Astrocyte (in vitro differentiated cells and primary cell): ENCODE data around the gene MAPKAPK5. TPM values are rescaled to one million over a fixed set of nuclear protein-coding genes. Genes with fewer than 3 reads are reported as not detected.
"Not testable (repeated sequence)": the region's sequence is repeated elsewhere in the genome, so short reads cannot be mapped to it uniquely, and the experiment has no call there.

Experiments
- DNase-seq: peaks from one replicate; pipeline ENCODE4 v3.0.0-alpha.2; 2010; ENCODE audit warnings: low read depth
- FAIRE-seq: peaks from 2 replicates; lab custom pipeline; 2011; peaks lifted over from hg19 to GRCh38; lab: Jason Lieb, UNC
- H2AFZ ChIP-seq: 2 replicates; pipeline ENCODE4 v1.6.0; 2012; ENCODE audit warnings: low read depth, low read length, inconsistent platforms
- H3K27ac ChIP-seq: 2 replicates; pipeline ENCODE4 v1.5.1; 2011; ENCODE audit warnings: low read depth, low read length, inconsistent platforms
- H3K27me3 ChIP-seq: 2 replicates; pipeline ENCODE4 v1.6.0; 2011; ENCODE audit warnings: low read length, inconsistent platforms; ENCODE audit not compliant: insufficient read depth
- H3K36me3 ChIP-seq: 2 replicates; pipeline ENCODE4 v1.5.1; 2011; ENCODE audit warnings: low read length, inconsistent platforms; ENCODE audit not compliant: insufficient read depth
- H3K4me1 ChIP-seq: 2 replicates; pipeline ENCODE4 v1.5.1; 2011; ENCODE audit warnings: low read length, inconsistent platforms; ENCODE audit not compliant: insufficient read depth
- H3K4me2 ChIP-seq: 2 replicates; pipeline ENCODE4 v1.6.0; 2012; ENCODE audit warnings: low read length, inconsistent platforms
- H3K4me3 ChIP-seq: 2 replicates; pipeline ENCODE4 v1.5.1; 2011; ENCODE audit warnings: low read depth, mild to moderate bottlenecking, low read length, inconsistent platforms; ENCODE audit not compliant: insufficient read depth
- H3K79me2 ChIP-seq: 2 replicates; pipeline ENCODE4 v1.6.0; 2012; ENCODE audit warnings: mild to moderate bottlenecking, low read length, inconsistent platforms; ENCODE audit not compliant: insufficient read depth
- H3K9ac ChIP-seq: 2 replicates; pipeline ENCODE4 v1.6.0; 2012; ENCODE audit warnings: mild to moderate bottlenecking, low read length, inconsistent platforms
- H3K9me3 ChIP-seq: 2 replicates; pipeline ENCODE4 v1.5.1; 2012; ENCODE audit warnings: low read depth, mild to moderate bottlenecking, low read length, inconsistent platforms; ENCODE audit not compliant: insufficient read depth
- H4K20me1 ChIP-seq: 2 replicates; pipeline ENCODE4 v1.6.0; 2012; ENCODE audit warnings: low read length, inconsistent platforms; ENCODE audit not compliant: insufficient read depth
- H3K27ac Mint-ChIP-seq: one replicate; pipeline ENCODE4 v1.8.0; 2021; ENCODE audit warnings: mild to moderate bottlenecking, mixed read lengths; ENCODE audit not compliant: unreplicated experiment
- H3K27me3 Mint-ChIP-seq: one replicate; pipeline ENCODE4 v1.8.0; 2021; ENCODE audit warnings: low read depth, mixed read lengths; ENCODE audit not compliant: unreplicated experiment
- H3K36me3 Mint-ChIP-seq: one replicate; pipeline ENCODE4 v1.8.0; 2021; ENCODE audit warnings: low read depth, mixed read lengths; ENCODE audit not compliant: unreplicated experiment
- H3K4me1 Mint-ChIP-seq: one replicate; pipeline ENCODE4 v1.8.0; 2021; ENCODE audit warnings: low read depth, mixed read lengths; ENCODE audit not compliant: unreplicated experiment
- H3K4me3 Mint-ChIP-seq: one replicate; pipeline ENCODE4 v1.8.0; 2021; ENCODE audit warnings: mild to moderate bottlenecking, moderate library complexity, mixed read lengths; ENCODE audit not compliant: unreplicated experiment
- H3K9me3 Mint-ChIP-seq: one replicate; pipeline ENCODE4 v1.8.0; 2021; ENCODE audit warnings: mild to moderate bottlenecking, mixed read lengths; ENCODE audit not compliant: unreplicated experiment
- CTCF ChIP-seq: IDR thresholded peaks from 2 replicates; pipeline ENCODE4 v1.5.1; 2011; ENCODE audit warnings: low read depth, mild to moderate bottlenecking, inconsistent platforms, low read length, moderate library complexity; ENCODE audit not compliant: insufficient read depth
- EZH2 ChIP-seq: IDR thresholded peaks from 2 replicates; pipeline ENCODE4 v1.6.1; 2012; ENCODE audit warnings: mild to moderate bottlenecking, low read length, inconsistent platforms; ENCODE audit not compliant: insufficient read depth
- total RNA-seq: library from RNA; stranded (reverse); gene quantifications from 2 replicates; pipeline ENCODE4 v1.2.1, GENCODE V29; 2021

Gene MAPKAPK5
- total RNA-seq, 1 donor from 2014 or later = 42.6 TPM

- FAIRE-seq, DNase-seq, H3K27ac Mint-ChIP-seq: not testable (repeated sequence)
Measured at GRCh38 chr12:111835531-111836181, 6.4 kb upstream of the MAPKAPK5 start.

GRCh38 chr12:111838353-111838752 lies 3.7 kb upstream of the MAPKAPK5 start:
- Histone ChIP-seq H3K27ac (no peak overlapping the region), H3K36me3 (peaks cover 7% of the 10 kb centered on the region), H3K27me3 (no peaks in the 10 kb centered on the region), H3K79me2 (peaks cover 40% of the 10 kb centered on the region), H2AFZ (no peak overlapping the region), H3K4me2 (no peak overlapping the region), H3K9ac (no peak overlapping the region), H3K4me1 (peaks cover 8% of the 10 kb centered on the region), H3K9me3 (no peaks in the 10 kb centered on the region), H3K4me3 (no peak overlapping the region), H4K20me1 (no peaks in the 10 kb centered on the region)
- Mint-ChIP-seq H3K36me3 (peaks cover 4% of the 10 kb centered on the region), H3K4me1 (no peaks in the 10 kb centered on the region), H3K9me3 (no peaks in the 10 kb centered on the region), H3K4me3 (no peak overlapping the region), H3K27me3 (peaks cover 2% of the 10 kb centered on the region), H3K27ac (no peak overlapping the region)
- TF ChIP-seq EZH2 (no peak), CTCF (no peak)
- FAIRE-seq (no peak), DNase-seq (no peak)

More at GRCh38 chr12:111835531-111836181, 6.4 kb upstream of the MAPKAPK5 start:
- not testable (repeated sequence) for H3K4me1 ChIP-seq, H4K20me1 ChIP-seq, H3K4me3 Mint-ChIP-seq, H3K9ac ChIP-seq, H3K4me1 Mint-ChIP-seq, H3K4me3 ChIP-seq, H3K27me3 ChIP-seq, H3K36me3 Mint-ChIP-seq, H3K27ac ChIP-seq, H2AFZ ChIP-seq, H3K36me3 ChIP-seq, H3K27me3 Mint-ChIP-seq, H3K9me3 Mint-ChIP-seq, H3K9me3 ChIP-seq, H3K4me2 ChIP-seq
- H3K79me2 ChIP-seq = peaks cover 15% of the 10 kb centered on the region

GRCh38 chr12:111840807-111841206 lies 1.2 kb upstream of the MAPKAPK5 start:
- H3K36me3 Mint-ChIP-seq = peaks cover 4% of the 10 kb centered on the region
- H2AFZ ChIP-seq = no peak overlapping the region
- H3K4me1 Mint-ChIP-seq = peaks cover 5% of the 10 kb centered on the region
- peak overlapping the region; percentile 98 for H3K27ac Mint-ChIP-seq
- TF ChIP-seq CTCF (no peak), EZH2 (no peak)
- no peaks in the 10 kb centered on the region for H3K27me3 Mint-ChIP-seq
- peaks cover 11% of the 10 kb centered on the region for H3K4me1 ChIP-seq
- H3K79me2 ChIP-seq = peaks cover 64% of the 10 kb centered on the region
- no peak for FAIRE-seq
- H3K9me3 Mint-ChIP-seq = no peaks in the 10 kb centered on the region
- no peaks in the 10 kb centered on the region for H3K27me3 ChIP-seq
- H3K4me2 ChIP-seq = peak overlapping the region; percentile 94
- H3K9me3 ChIP-seq = no peaks in the 10 kb centered on the region
- H3K27ac ChIP-seq = no peak overlapping the region
- H3K4me3 ChIP-seq = peak overlapping the region; percentile 96
- peaks cover 7% of the 10 kb centered on the region for H3K36me3 ChIP-seq
- peak overlapping the region; percentile 99 for H3K4me3 Mint-ChIP-seq
- no peak for DNase-seq
- H4K20me1 ChIP-seq = peaks cover 12% of the 10 kb centered on the region
- H3K9ac ChIP-seq = peak overlapping the region; percentile 93
